ENCODE measurements around the gene FBXO45. TPM values are rescaled to one million over a fixed set of nuclear protein-coding genes. Genes with fewer than 3 reads are reported as not detected.

The FBXO45 gene
- total and polyA plus RNA-seq, 10 of the 15 experiments (the other 5 are each of a cell fraction or from before 2014, with no cell fraction given) = 4.0 to 17.3 (median 11.8) TPM

GRCh38 chr3:196518966-196519717, 49.3 kb upstream of the FBXO45 start:
- WGBS (ENCODE audit: insufficient coverage, insufficient replicate concordance, low lambda C conversion rate, missing lambda C conversion rate) = 13% methylated on average over 12 of the region's 12 CpGs
- no TSS peak for BruUV-seq (replicated peaks)
- in situ Hi-C loops (cut with MboI) = no loop called here
- H4K20me1 ChIP-seq (ENCODE audit: control insufficient read depth, insufficient read depth) = no peaks in the 10 kb centered on the region
- no peak overlapping the region for H3K4me2 ChIP-seq (ENCODE audit: control insufficient read depth, insufficient read depth)
- ChIA-PET POLR2A (no interaction called here), CTCF (interaction anchor here (0.6 to 2.8 kb wide), 19 partner anchors 9 to 659 kb away, joined by 3 to 13 read pairs (median 4); no protein-coding TSS in a partner anchor), RAD21 (ENCODE audit: unreplicated experiment) (interaction anchor here (1.4 to 3.2 kb wide), 3 partner anchors 33 to 266 kb away, joined by 9 to 15 read pairs (median 11); no protein-coding TSS in a partner anchor), SMC1A (ENCODE audit: uncharacterized antibody, unreplicated experiment) (interaction anchor here (1.0 to 2.5 kb wide), 7 partner anchors 46 to 518 kb away, joined by 3 to 6 read pairs (median 3); no protein-coding TSS in a partner anchor)
- no peaks in the 10 kb centered on the region for H3K36me3 ChIP-seq (ENCODE audit: control insufficient read depth in 2 of 2, insufficient read depth in 2 of 2, low read length in 1 of 2)
- no peak overlapping the region for H3K27ac ChIP-seq (ENCODE audit: control insufficient read depth, insufficient read depth)
- H2AFZ ChIP-seq (ENCODE audit: control insufficient read depth, low read depth, low read length) = peak overlapping the region; percentile 11; the same call in 1 of the 2 replicates
- H3K9ac ChIP-seq (ENCODE audit: control insufficient read depth, insufficient read depth, low read length) = no peak overlapping the region
- ATAC-seq (peak; percentile 90), FAIRE-seq (peak; percentile 47), DNase-seq (ENCODE audit: low read depth, low spot score) (no peak)
- intact Hi-C loops (cut with micrococcal nuclease; ENCODE audit: unreplicated experiment) = no loop called here
- no peak overlapping the region for H3K4me3 ChIP-seq
- H3K79me2 ChIP-seq (ENCODE audit: control insufficient read depth, insufficient read depth, low read length) = no peaks in the 10 kb centered on the region
- peaks cover 38% of the 10 kb centered on the region for H3K9me3 ChIP-seq (replicated peaks; ENCODE audit: control insufficient read depth, insufficient read depth, low read length)
- no peaks in the 10 kb centered on the region for H3K27me3 ChIP-seq (replicated peaks in 1 of 2; ENCODE audit: control insufficient read depth in 2 of 2, insufficient read depth in 2 of 2, low read length in 1 of 2)
- no peaks in the 10 kb centered on the region for H3K4me1 ChIP-seq (ENCODE audit: control insufficient read depth, insufficient read depth, low read length)
- TF ChIP-seq SMC3 (IDR thresholded peaks at IDR 0.05; ENCODE audit: borderline replicate concordance, low read length) (peak; percentile 56), POU2F2 (IDR thresholded peaks at IDR 0.05; ENCODE audit: borderline replicate concordance, low read depth, low read length) (no peak), ATF2 (IDR thresholded peaks at IDR 0.05; ENCODE audit: low read length) (no peak), PAX5 (IDR thresholded peaks at IDR 0.05; ENCODE audit: borderline replicate concordance, low read depth, low read length) (no peak), ZZZ3 (IDR thresholded peaks at IDR 0.05; ENCODE audit: control insufficient read depth, insufficient read length, low read depth) (no peak), EED (IDR thresholded peaks at IDR 0.05; ENCODE audit: low read depth) (0 out of 2 replicates have a peak, but pooled peaks have one; percentile 21), PML (IDR thresholded peaks at IDR 0.05; ENCODE audit: low read length) (no peak), STAT1 (conservative IDR thresholded peaks at IDR 0.05) (no peak), MTA3 (IDR thresholded peaks at IDR 0.05; ENCODE audit: borderline replicate concordance, low read length) (no peak), ZNF384 (IDR thresholded peaks at IDR 0.05; ENCODE audit: borderline replicate concordance, low read depth, low read length) (no peak), ZBTB40 (IDR thresholded peaks at IDR 0.05; ENCODE audit: borderline replicate concordance) (no peak), CTCF (IDR thresholded peaks at IDR 0.05 in 2 of 3, conservative IDR thresholded peaks at IDR 0.05 in 1 of 3; ENCODE audit: control insufficient read depth in 2 of 3, extremely low read depth in 1 of 3, insufficient read depth in 1 of 3, low read depth in 3 of 3, low read length in 3 of 3) (peak; percentile 47 to 50 (median 49)), SMAD5 (IDR thresholded peaks at IDR 0.05; ENCODE audit: low read depth) (no peak), RAD51 (IDR thresholded peaks at IDR 0.05) (0 out of 2 replicates have a peak, but pooled peaks have one; percentile 13), ZNF24 (IDR thresholded peaks at IDR 0.05) (no peak)
